RWPE1 (cell line): ENCODE measurements around the gene CEP97.
A peak's percentile ranks its signal among the peaks of the same experiment; 100 is the strongest.

ENCODE experiments used
- CTCF ChIA-PET: fragments of 350-600 bp; sonication (Branson Sonifier 250); formaldehyde crosslinking; extraction: SDS; loops from one replicate; lab custom pipeline; 2021; lab: Yijun Ruan, JAX
- POLR2A ChIA-PET: fragments of 400-600 bp; formaldehyde crosslinking; extraction: SDS; loops from one replicate; lab custom pipeline; 2020; ENCODE audit warnings: antibody characterized with exemption; ENCODE audit not compliant: low non-redundant PET; lab: Yijun Ruan, JAX
- DNase-seq: peaks from one replicate; pipeline ENCODE4 v3.0.0; 2012; ENCODE audit warnings: low spot score
- H3K27ac ChIP-seq: fragments of 450-650 bp; 2 replicates; pipeline ENCODE4 v1.5.1; 2017
- CTCF ChIP-seq: fragments of 450-650 bp; conservative IDR thresholded peaks from 2 replicates; pipeline ENCODE4 v1.5.1; 2017; ENCODE audit warnings: low read depth, mild to moderate bottlenecking

The CEP97 gene

GRCh38 chr3:101719604-101720185 is 4.7 kb upstream of the CEP97 start:
- TF ChIP-seq CTCF, result no peak
- DNase-seq, result no peak
- H3K27ac ChIP-seq, result peak overlapping the region; percentile 69
- ChIA-PET POLR2A (no interaction called here), CTCF (interaction anchor here (0.7 to 1.0 kb wide), 2 partner anchors 12 to 19 kb away, joined by 3 read pairs; no protein-coding TSS in a partner anchor)

GRCh38 chr3:101720851-101721840 is 3.3 kb upstream of the CEP97 start:
- ChIA-PET CTCF (no interaction called here), POLR2A (no interaction called here)
- peak overlapping the region; percentile 97 for H3K27ac ChIP-seq
- no peak for TF ChIP-seq CTCF
- peak; percentile 50 for DNase-seq

- H3K27ac ChIP-seq, result peak overlapping the region; percentile 97
- TF ChIP-seq CTCF, result no peak
- no peak for DNase-seq
- ChIA-PET CTCF (no interaction called here), POLR2A (no interaction called here)
Measured at GRCh38 chr3:101722394-101723173, 1.8 kb upstream of the CEP97 start.

- POLR2A ChIA-PET, result interaction anchor here (0.6 kb wide), 1 partner anchor 58 kb away, joined by 3 read pairs; no protein-coding TSS in a partner anchor
- CTCF ChIA-PET, result no interaction called here
- peak overlapping the region; percentile 88 for H3K27ac ChIP-seq
- DNase-seq, result no peak
- no peak for TF ChIP-seq CTCF
Measured at GRCh38 chr3:101725194-101725889, 928 bp downstream of the CEP97 start.

- DNase-seq, result no peak
- no peak for TF ChIP-seq CTCF
- ChIA-PET POLR2A (no interaction called here), CTCF (no interaction called here)
- H3K27ac ChIP-seq, result no peak overlapping the region
Measured at GRCh38 chr3:101725890-101726275, 1.5 kb downstream of the CEP97 start.
